GM12872 (cell line): Measurements from ENCODE around the gene POU2F3.

ENCODE experiments used
- CTCF ChIP-seq: IDR thresholded peaks from 3 replicates; pipeline ENCODE4 v1.5.1; 2011; ENCODE audit warnings: low read depth, mild to moderate bottlenecking, low read length, moderate library complexity; ENCODE audit not compliant: insufficient read depth

Gene POU2F3

DNA sequence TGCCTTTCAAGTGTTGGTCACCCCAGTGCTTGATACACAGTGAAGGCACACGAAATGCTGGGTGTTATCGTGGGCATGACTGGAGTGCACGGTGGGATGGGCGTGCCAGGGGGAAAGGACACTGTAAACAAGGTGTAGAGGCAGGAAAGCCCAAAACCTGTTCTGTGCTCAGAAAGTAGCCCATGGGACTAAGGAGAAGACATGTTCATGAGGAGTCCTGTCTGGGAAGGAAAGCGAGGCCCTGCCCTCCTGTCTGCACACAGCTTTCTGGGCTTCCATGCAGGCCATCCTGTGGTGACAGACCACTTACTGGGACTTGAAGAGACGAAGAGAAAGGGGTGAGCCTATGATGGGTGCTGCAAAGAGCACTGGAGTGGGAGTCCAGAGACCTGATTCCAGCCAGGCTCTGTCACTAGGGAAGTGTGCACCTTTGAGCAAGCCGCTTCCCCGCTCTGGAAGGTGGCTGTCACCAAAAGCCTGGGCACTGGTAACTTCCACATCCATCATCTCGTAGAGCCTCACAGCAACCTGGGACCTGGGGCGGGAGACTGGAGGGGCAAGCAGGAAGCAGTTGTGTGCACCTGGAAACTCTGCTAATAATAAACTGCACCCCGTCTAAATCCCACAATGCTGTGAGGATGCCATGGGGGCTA lies 846 bp upstream of the POU2F3 start:
- TF ChIP-seq CTCF: no peak

GRCh38 chr11:120240866-120241265 lies 926 bp downstream of the POU2F3 start:
- TF ChIP-seq CTCF: no peak

- no peak for TF ChIP-seq CTCF
Observed at GRCh38 chr11:120241277-120241676, 1.3 kb downstream of the POU2F3 start.

DNA sequence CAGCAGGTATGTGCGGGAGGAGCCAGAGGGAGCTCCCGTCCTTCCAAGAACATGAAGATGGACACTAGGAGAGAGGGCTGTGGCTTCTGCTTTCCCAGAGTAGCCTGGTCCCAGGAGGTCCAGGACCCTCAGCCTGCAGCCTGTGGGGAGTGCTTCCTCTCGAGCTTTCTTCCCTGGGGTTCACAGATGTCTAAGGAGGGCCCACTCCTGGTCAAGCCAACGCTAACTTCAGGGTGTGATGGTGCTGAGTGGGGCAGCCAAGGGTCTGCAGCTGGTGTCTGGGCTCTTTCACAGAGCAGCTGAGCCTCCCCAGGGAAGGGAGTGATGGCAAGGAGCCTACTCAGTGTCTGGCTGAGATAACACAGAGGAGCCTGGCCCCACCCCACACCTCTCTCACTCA lies 3.3 kb downstream of the POU2F3 start:
- TF ChIP-seq CTCF: no peak

GRCh38 chr11:120244476-120245365 lies 4.8 kb downstream of the POU2F3 start:
- no peak for TF ChIP-seq CTCF

DNA sequence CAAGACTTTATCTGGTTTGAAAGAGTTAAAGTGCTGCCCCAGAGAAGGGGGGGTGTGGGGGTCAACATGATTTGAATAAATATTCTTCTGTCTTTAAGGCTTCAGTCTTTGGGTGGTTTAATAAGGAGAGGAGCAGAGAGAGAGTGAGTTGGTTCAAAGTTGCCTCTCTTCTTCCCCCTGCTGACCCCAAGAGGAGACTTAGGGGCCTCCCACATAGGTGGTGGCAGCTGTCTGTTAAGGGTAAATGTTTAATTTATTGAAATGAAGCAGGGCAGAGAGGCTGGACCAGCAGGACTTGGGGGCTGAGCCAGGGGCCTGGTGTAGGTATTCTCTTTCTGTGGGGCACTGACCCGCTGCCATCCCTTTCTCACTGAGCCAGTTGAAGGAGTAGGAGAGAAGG lies 5.5 kb downstream of the POU2F3 start:
- no peak for TF ChIP-seq CTCF

DNA sequence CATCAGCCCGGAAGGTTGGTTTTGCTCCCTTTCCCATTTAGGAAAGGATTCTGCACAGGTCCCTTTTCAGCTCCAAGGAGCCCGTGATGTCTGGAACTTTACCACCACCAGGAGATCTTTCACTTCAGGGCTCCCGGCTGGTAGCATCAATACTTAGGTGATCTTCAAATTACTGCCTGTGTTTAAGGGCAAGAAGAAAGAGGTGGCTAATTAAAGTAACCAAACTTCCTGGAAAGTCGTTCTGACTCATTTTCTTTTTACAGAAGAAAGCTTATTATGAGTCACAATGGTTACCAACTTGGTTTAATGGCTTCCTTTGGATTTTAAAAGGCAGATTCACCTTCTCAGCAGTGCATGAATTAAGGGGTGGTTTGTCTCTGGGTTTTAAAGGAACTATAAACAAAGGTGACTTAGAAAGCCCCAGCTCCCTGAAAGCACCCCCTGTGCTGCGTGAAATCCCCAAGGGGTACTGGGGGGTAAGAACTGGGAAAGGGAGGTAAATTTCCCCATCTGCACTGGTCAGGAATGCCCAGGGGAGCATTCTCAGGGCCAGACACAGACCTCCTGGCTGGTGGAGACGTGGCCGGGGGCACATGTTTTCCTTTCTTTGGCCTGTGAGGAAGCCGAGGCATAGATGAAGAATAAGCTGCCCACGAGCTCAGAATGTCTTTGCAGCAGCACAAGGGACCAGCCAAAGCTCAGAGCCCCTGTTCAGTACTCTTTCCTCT lies 8.8 kb downstream of the POU2F3 start:
- TF ChIP-seq CTCF: no peak
